Stomach (tissue), 4 donors: Measurements from ENCODE around the gene MAN1A1.

Experiments
- EP300 ChIP-seq: sonication (generic); formaldehyde crosslinking; IDR thresholded peaks from one replicate; pipeline ENCODE4 v1.6.1; 2017; ENCODE audit warnings: antibody characterized with exemption
- POLR2A ChIP-seq, 4 donors: fragments of 450-650 bp; IDR thresholded peaks; one replicate each; pipeline ENCODE4 v1.6.1; 2016; ENCODE audit warnings: antibody characterized with exemption in 4 of 4, control low read depth in 2 of 4, mild to moderate bottlenecking in 1 of 4, moderate library complexity in 1 of 4
- POLR2AphosphoS5 ChIP-seq, 3 donors: sonication (generic); formaldehyde crosslinking; IDR thresholded peaks; one replicate each; pipeline ENCODE4 v1.6.1; 2016; ENCODE audit warnings: antibody characterized with exemption in 3 of 3
- TF ChIP-seq, protein P1 (sequence below), 7 experiments: fragments of 450-650 bp in 4 of 7; fragments of 200-600 bp in 3 of 7; sonication (generic) in 3 of 7; IDR thresholded peaks; one replicate each; pipeline ENCODE4 v1.5.1; 2016 to 2019; ENCODE audit warnings: antibody characterized with exemption in 7 of 7, control low read depth in 2 of 7, mild to moderate bottlenecking in 1 of 7

DNA sequence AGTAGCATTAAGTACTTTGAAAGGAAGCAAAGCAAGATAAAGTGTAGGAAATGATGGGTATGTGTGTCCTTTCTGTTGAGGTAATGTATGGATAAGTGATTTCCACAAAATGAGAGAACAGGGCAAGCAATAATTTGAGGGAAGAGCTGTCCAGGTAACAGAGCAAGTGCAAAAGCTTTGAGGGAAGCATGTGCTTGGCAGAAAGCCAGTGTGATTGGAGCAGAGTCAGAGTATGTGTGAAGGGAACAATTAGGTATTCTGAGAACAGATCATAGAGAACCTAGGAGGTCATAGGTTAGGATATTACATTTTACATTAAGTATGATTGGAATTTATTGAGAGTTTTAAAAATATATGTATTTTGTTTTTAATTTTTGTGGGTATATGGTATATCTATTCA, 30.2 kb upstream of the MAN1A1 start:
- TF ChIP-seq, protein P1, sequence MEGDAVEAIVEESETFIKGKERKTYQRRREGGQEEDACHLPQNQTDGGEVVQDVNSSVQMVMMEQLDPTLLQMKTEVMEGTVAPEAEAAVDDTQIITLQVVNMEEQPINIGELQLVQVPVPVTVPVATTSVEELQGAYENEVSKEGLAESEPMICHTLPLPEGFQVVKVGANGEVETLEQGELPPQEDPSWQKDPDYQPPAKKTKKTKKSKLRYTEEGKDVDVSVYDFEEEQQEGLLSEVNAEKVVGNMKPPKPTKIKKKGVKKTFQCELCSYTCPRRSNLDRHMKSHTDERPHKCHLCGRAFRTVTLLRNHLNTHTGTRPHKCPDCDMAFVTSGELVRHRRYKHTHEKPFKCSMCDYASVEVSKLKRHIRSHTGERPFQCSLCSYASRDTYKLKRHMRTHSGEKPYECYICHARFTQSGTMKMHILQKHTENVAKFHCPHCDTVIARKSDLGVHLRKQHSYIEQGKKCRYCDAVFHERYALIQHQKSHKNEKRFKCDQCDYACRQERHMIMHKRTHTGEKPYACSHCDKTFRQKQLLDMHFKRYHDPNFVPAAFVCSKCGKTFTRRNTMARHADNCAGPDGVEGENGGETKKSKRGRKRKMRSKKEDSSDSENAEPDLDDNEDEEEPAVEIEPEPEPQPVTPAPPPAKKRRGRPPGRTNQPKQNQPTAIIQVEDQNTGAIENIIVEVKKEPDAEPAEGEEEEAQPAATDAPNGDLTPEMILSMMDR (IDR thresholded peaks at IDR 0.05), result no peak
- no peak for TF ChIP-seq POLR2AphosphoS5 (IDR thresholded peaks at IDR 0.05)
- TF ChIP-seq POLR2A (IDR thresholded peaks at IDR 0.05), result no peak
- no peak for TF ChIP-seq EP300
